Loucy (cell line): ENCODE measurements around the gene ARHGAP6.

Experiments
- H2AFZ ChIP-seq: fragments of 200-600 bp; sonication (generic); 2 replicates; pipeline ENCODE4 v1.6.0; 2016; ENCODE audit warnings: antibody characterized with exemption, mild to moderate bottlenecking, low read length, moderate library complexity
- H3F3A ChIP-seq: fragments of 200-600 bp; 2 replicates; pipeline ENCODE4 v1.6.0; 2016; ENCODE audit warnings: antibody characterized with exemption, low read depth, mild to moderate bottlenecking
- H3K27me3 ChIP-seq: fragments of 200-600 bp; sonication (generic); 2 replicates; pipeline ENCODE4 v1.6.1; 2014; ENCODE audit warnings: low read length, mild to moderate bottlenecking; ENCODE audit not compliant: insufficient read depth, poor library complexity, severe bottlenecking
- H3K36me3 ChIP-seq: fragments of 200-600 bp; sonication (generic); 2 replicates; pipeline ENCODE4 v1.6.1; 2016; ENCODE audit warnings: low read length; ENCODE audit not compliant: insufficient read depth
- H3K4me1 ChIP-seq: fragments of 200-600 bp; sonication (generic); 2 replicates; pipeline ENCODE4 v1.5.1; 2014; ENCODE audit warnings: low read length, mild to moderate bottlenecking; ENCODE audit not compliant: insufficient read depth, poor library complexity, severe bottlenecking
- H3K4me2 ChIP-seq: fragments of 200-600 bp; sonication (generic); 2 replicates; pipeline ENCODE4 v1.6.0; 2014; ENCODE audit warnings: antibody characterized with exemption, low read length, low read depth, mild to moderate bottlenecking; ENCODE audit not compliant: poor library complexity, severe bottlenecking
- H3K4me3 ChIP-seq: fragments of 200-600 bp; sonication (generic); 2 replicates; pipeline ENCODE4 v1.5.1; 2014; ENCODE audit warnings: low read length, mild to moderate bottlenecking, mixed read lengths; ENCODE audit not compliant: poor library complexity, severe bottlenecking
- H3K79me2 ChIP-seq: fragments of 200-600 bp; sonication (generic); 2 replicates; pipeline ENCODE4 v1.6.1; 2014; ENCODE audit warnings: low read length; ENCODE audit not compliant: insufficient read depth
- H3K9ac ChIP-seq: fragments of 200-600 bp; sonication (generic); 2 replicates; pipeline ENCODE4 v1.6.0; 2014; ENCODE audit warnings: mild to moderate bottlenecking, low read depth, low read length, moderate library complexity; ENCODE audit not compliant: poor library complexity, severe bottlenecking
- H3K9me2 ChIP-seq: fragments of 200-600 bp; sonication (generic); replicated peaks from 2 replicates; pipeline ENCODE4 v1.6.1; 2016; ENCODE audit warnings: low read depth, low read length, mixed read lengths
- H3K9me3 ChIP-seq: fragments of 200-600 bp; sonication (generic); 2 replicates; pipeline ENCODE4 v1.6.1; 2014; ENCODE audit warnings: mild to moderate bottlenecking, antibody characterized with exemption, low read length, low read depth; ENCODE audit not compliant: insufficient read depth
- H4K20me1 ChIP-seq: fragments of 200-600 bp; sonication (generic); 2 replicates; pipeline ENCODE4 v1.6.0; 2014; ENCODE audit warnings: antibody characterized with exemption, low read length, mild to moderate bottlenecking; ENCODE audit not compliant: insufficient read depth, poor library complexity, severe bottlenecking
- CTCF ChIP-seq: fragments of 200-600 bp; sonication (generic); conservative IDR thresholded peaks from 2 replicates; pipeline ENCODE4 v1.5.1; 2014; ENCODE audit warnings: mild to moderate bottlenecking, antibody characterized with exemption, low read length
- EZH2phosphoT487 ChIP-seq: fragments of 200-600 bp; IDR thresholded peaks from 2 replicates; pipeline ENCODE4 v1.6.1; 2018; ENCODE audit warnings: antibody characterized with exemption, mild to moderate bottlenecking, moderate library complexity, borderline replicate concordance

Gene ARHGAP6

GRCh38 chrX:11130136-11130535 lies 535.6 kb downstream of the ARHGAP6 start:
- Histone ChIP-seq H3K9ac (no peak overlapping the region), H3K4me3 (no peak overlapping the region), H3K4me2 (no peak overlapping the region), H4K20me1 (no peaks in the 10 kb centered on the region), H2AFZ (no peak overlapping the region), H3K9me2 (no peaks in the 10 kb centered on the region), H3K79me2 (no peaks in the 10 kb centered on the region), H3K9me3 (no peaks in the 10 kb centered on the region), H3K27me3 (no peaks in the 10 kb centered on the region), H3K4me1 (no peaks in the 10 kb centered on the region), H3F3A (no peaks in the 10 kb centered on the region), H3K36me3 (no peaks in the 10 kb centered on the region)
- no peak for TF ChIP-seq CTCF
- no peak for TF ChIP-seq EZH2phosphoT487

- Histone ChIP-seq H3K79me2 (no peaks in the 10 kb centered on the region), H3K27me3 (no peaks in the 10 kb centered on the region), H3K36me3 (no peaks in the 10 kb centered on the region), H3K4me2 (no peak overlapping the region), H3K4me3 (no peak overlapping the region), H3K9me2 (no peaks in the 10 kb centered on the region), H3K9me3 (no peaks in the 10 kb centered on the region), H3K4me1 (no peaks in the 10 kb centered on the region), H3F3A (no peaks in the 10 kb centered on the region), H2AFZ (no peak overlapping the region), H3K9ac (no peak overlapping the region), H4K20me1 (no peaks in the 10 kb centered on the region)
- TF ChIP-seq EZH2phosphoT487 = no peak
- no peak for TF ChIP-seq CTCF
Measured at GRCh38 chrX:11129534-11130105, 536.1 kb downstream of the ARHGAP6 start.

- no peaks in the 10 kb centered on the region for H3K9me2 ChIP-seq
- no peaks in the 10 kb centered on the region for H3K79me2 ChIP-seq
- H3K9ac ChIP-seq = no peak overlapping the region
- H3K9me3 ChIP-seq = no peaks in the 10 kb centered on the region
- no peak overlapping the region for H3K4me2 ChIP-seq
- no peaks in the 10 kb centered on the region for H3K27me3 ChIP-seq
- no peak overlapping the region for H3K4me3 ChIP-seq
- no peaks in the 10 kb centered on the region for H3F3A ChIP-seq
- H3K36me3 ChIP-seq = peaks cover 16% of the 10 kb centered on the region; the same call in 1 of the 2 replicates
- no peaks in the 10 kb centered on the region for H4K20me1 ChIP-seq
- no peaks in the 10 kb centered on the region for H3K4me1 ChIP-seq
- H2AFZ ChIP-seq = no peak overlapping the region
- TF ChIP-seq CTCF (no peak), EZH2phosphoT487 (no peak)
Measured at GRCh38 chrX:11125060-11125459, 540.7 kb downstream of the ARHGAP6 start.
